DND-41 (cell line): Measurements from ENCODE around the gene OLA1.
A peak's percentile ranks its signal among the peaks of the same experiment; 100 is the strongest.

Experiments
- ATAC-seq: fragments of 200-7000 bp; cut with Tn5 transposase; 3 replicates; pipeline ENCODE4 v1.9.1; 2021; ENCODE audit warnings: low read depth; ENCODE audit not compliant: insufficient read depth
- DNase-seq: peaks from one replicate; pipeline ENCODE4 v3.0.0-alpha.2; 2020
- H2AFZ ChIP-seq: 2 replicates; pipeline ENCODE4 v1.6.0; 2012; ENCODE audit warnings: low read depth, low read length
- H3K27ac ChIP-seq: 2 replicates; pipeline ENCODE4 v1.5.1; 2012; ENCODE audit warnings: low read length, inconsistent platforms
- H3K27me3 ChIP-seq: fragments of 200-600 bp; sonication (generic); 2 replicates; pipeline ENCODE4 v1.6.0; 2012; ENCODE audit warnings: low read length, mild to moderate bottlenecking, inconsistent platforms; ENCODE audit not compliant: insufficient read depth, poor library complexity
- H3K36me3 ChIP-seq: 2 replicates; pipeline ENCODE4 v1.5.1; 2012; ENCODE audit warnings: low read length, inconsistent platforms; ENCODE audit not compliant: insufficient read depth
- H3K4me1 ChIP-seq: 2 replicates; pipeline ENCODE4 v1.5.1; 2012; ENCODE audit warnings: mild to moderate bottlenecking, low read length; ENCODE audit not compliant: insufficient read depth
- H3K4me2 ChIP-seq: 2 replicates; pipeline ENCODE4 v1.6.0; 2012; ENCODE audit warnings: mild to moderate bottlenecking, moderate library complexity, low read length, inconsistent platforms; ENCODE audit not compliant: insufficient read depth
- H3K4me3 ChIP-seq, 2 experiments: fragments of 200-600 bp in 1 of 2; shearing (Covaris generic) in 1 of 2; 2 replicates each; pipeline ENCODE4 v1.5.1; 2012 to 2016; ENCODE audit warnings: inconsistent platforms in 2 of 2, low read length in 2 of 2, mild to moderate bottlenecking in 2 of 2, low read depth in 1 of 2, moderate library complexity in 1 of 2
- H3K79me2 ChIP-seq: 2 replicates; pipeline ENCODE4 v1.6.0; 2012; ENCODE audit warnings: low read length, inconsistent platforms; ENCODE audit not compliant: insufficient read depth
- H3K9ac ChIP-seq: 2 replicates; pipeline ENCODE4 v1.6.0; 2012; ENCODE audit warnings: low read depth, mild to moderate bottlenecking, inconsistent platforms, low read length, moderate library complexity
- H3K9me3 ChIP-seq: 2 replicates; pipeline ENCODE4 v1.5.1; 2012; ENCODE audit warnings: low read length, moderate library complexity, mild to moderate bottlenecking, inconsistent platforms; ENCODE audit not compliant: insufficient read depth, severe bottlenecking
- H4K20me1 ChIP-seq: 2 replicates; pipeline ENCODE4 v1.6.0; 2012; ENCODE audit warnings: low read length; ENCODE audit not compliant: insufficient read depth
- CTCF ChIP-seq: IDR thresholded peaks from 2 replicates; pipeline ENCODE4 v1.5.1; 2012; ENCODE audit warnings: borderline replicate concordance, low read length, moderate library complexity, mild to moderate bottlenecking; ENCODE audit not compliant: poor library complexity, severe bottlenecking; ENCODE audit errors: extremely low read depth
- EZH2 ChIP-seq: IDR thresholded peaks from 3 replicates; pipeline ENCODE4 v1.6.1; 2012; ENCODE audit warnings: borderline replicate concordance, low read depth, mild to moderate bottlenecking, moderate library complexity, low read length, inconsistent platforms; ENCODE audit not compliant: severe bottlenecking

OLA1 gene

GRCh38 chr2:174035981-174036742, 212.2 kb downstream of the OLA1 start:
- Histone ChIP-seq H3K9me3 (no peaks in the 10 kb centered on the region), H3K36me3 (no peaks in the 10 kb centered on the region), H3K27ac (no peak overlapping the region), H3K79me2 (no peaks in the 10 kb centered on the region), H3K4me1 (peaks cover 9% of the 10 kb centered on the region), H4K20me1 (no peaks in the 10 kb centered on the region), H3K9ac (no peak overlapping the region), H3K27me3 (no peaks in the 10 kb centered on the region), H3K4me2 (no peak overlapping the region), H2AFZ (no peak overlapping the region), H3K4me3 (no peak overlapping the region)
- DNase-seq, result no peak
- no peak for ATAC-seq
- peak; percentile 11 for TF ChIP-seq CTCF
- TF ChIP-seq EZH2, result no peak

GRCh38 chr2:174035117-174035635, 213.2 kb downstream of the OLA1 start:
- Histone ChIP-seq H3K4me2 (no peak overlapping the region), H3K79me2 (no peaks in the 10 kb centered on the region), H2AFZ (no peak overlapping the region), H4K20me1 (no peaks in the 10 kb centered on the region), H3K4me3 (no peak overlapping the region), H3K27me3 (no peaks in the 10 kb centered on the region), H3K9me3 (no peaks in the 10 kb centered on the region), H3K4me1 (peaks cover 9% of the 10 kb centered on the region), H3K9ac (no peak overlapping the region), H3K27ac (no peak overlapping the region), H3K36me3 (no peaks in the 10 kb centered on the region)
- ATAC-seq, result no peak
- TF ChIP-seq CTCF (no peak), EZH2 (no peak)
- DNase-seq, result no peak

- no peaks in the 10 kb centered on the region for H3K27me3 ChIP-seq
- DNase-seq, result no peak
- H3K79me2 ChIP-seq, result no peaks in the 10 kb centered on the region
- no peaks in the 10 kb centered on the region for H3K9me3 ChIP-seq
- H2AFZ ChIP-seq, result no peak overlapping the region
- H3K4me3 ChIP-seq, result no peak overlapping the region
- no peak for TF ChIP-seq CTCF
- TF ChIP-seq EZH2, result no peak
- no peak overlapping the region for H3K27ac ChIP-seq
- H3K4me2 ChIP-seq, result no peak overlapping the region
- H3K9ac ChIP-seq, result no peak overlapping the region
- H3K36me3 ChIP-seq, result no peaks in the 10 kb centered on the region
- H4K20me1 ChIP-seq, result no peaks in the 10 kb centered on the region
- ATAC-seq, result no peak
- H3K4me1 ChIP-seq, result no peaks in the 10 kb centered on the region
Measured at GRCh38 chr2:174033163-174033550, 215.2 kb downstream of the OLA1 start.
